NAMALWA (cell line): ENCODE measurements around the gene SGK1.

Experiments used
- DNase-seq: peaks from one replicate; pipeline ENCODE4 v3.0.0-alpha.2; 2015; ENCODE audit warnings: low spot score

Gene SGK1

GRCh38 chr6:134317471-134318131, at the start of gene SGK1:
Gene SGK1 (minus strand): TSS chr6:134318112. CDS start chr6:134317460, 652 bp downstream.
- no peak for DNase-seq

DNA sequence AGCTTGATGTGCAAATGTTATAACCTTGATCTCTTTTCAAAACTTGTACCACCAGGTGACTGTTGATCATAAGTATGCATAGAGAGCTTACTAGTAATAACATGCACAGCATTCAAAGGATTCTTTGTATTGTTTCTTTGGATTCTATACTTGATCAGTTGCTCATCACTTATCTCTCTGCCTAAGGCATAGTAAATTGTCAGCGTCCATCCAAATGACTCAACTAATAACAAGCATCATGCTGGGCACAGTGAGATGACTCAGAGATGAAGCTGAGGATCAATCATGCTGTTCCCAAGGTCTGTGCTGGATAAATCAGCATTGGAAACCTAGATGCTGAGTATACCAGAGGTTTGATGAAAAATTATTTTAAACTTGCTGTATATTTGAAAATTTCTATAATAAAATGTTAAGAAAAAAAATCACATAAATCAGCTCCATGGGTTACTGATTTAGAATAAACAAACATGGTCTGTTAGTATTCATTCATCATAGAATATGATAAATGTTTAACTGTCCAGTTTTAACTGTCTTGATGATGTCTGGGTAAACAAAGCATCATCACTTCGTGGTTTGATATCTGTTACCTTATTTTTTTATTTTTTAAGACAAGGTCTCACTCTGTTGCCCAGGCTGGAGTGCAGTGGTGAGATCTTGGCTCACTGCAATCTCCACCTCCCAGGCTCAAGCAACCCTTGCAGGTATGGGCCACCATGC, 45.6 kb upstream of the SGK1 start:
- no peak for DNase-seq

DNA sequence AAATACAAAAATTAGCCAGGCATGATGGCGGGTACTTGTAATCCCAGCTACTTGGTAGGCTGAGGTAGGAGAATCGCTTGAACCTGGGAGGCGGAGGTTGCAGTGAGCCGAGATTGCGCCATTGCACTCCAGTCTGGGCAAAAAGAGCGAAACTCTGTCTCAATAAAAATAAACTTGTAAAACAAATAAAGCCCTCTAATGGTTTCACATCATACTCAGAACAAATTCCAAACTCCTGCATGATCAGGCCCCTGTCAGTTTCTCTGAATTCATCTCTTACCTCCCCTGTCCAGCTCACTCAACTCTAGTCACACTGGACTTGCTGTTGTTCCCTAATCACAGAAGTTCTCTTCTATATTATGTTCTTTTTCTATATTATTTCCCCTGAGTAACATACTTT, 43.1 kb upstream of the SGK1 start:
- no peak for DNase-seq

- DNase-seq: no peak
Measured at GRCh38 chr6:134359302-134359701, 41.4 kb upstream of the SGK1 start.

- DNase-seq: no peak
Measured at GRCh38 chr6:134358320-134358719, 40.4 kb upstream of the SGK1 start.

- DNase-seq: no peak
Measured at GRCh38 chr6:134357022-134357487, 39.1 kb upstream of the SGK1 start.

GRCh38 chr6:134356405-134356804, 38.5 kb upstream of the SGK1 start:
- DNase-seq: no peak

- DNase-seq: no peak
Measured at GRCh38 chr6:134352786-134353480, 35.0 kb upstream of the SGK1 start.

- DNase-seq: no peak
Measured at GRCh38 chr6:134351615-134352474, 33.9 kb upstream of the SGK1 start.

- DNase-seq: no peak
Measured at GRCh38 chr6:134347885-134348805, 30.2 kb upstream of the SGK1 start.

- no peak for DNase-seq
Measured at GRCh38 chr6:134346932-134347545, 29.1 kb upstream of the SGK1 start.

DNA sequence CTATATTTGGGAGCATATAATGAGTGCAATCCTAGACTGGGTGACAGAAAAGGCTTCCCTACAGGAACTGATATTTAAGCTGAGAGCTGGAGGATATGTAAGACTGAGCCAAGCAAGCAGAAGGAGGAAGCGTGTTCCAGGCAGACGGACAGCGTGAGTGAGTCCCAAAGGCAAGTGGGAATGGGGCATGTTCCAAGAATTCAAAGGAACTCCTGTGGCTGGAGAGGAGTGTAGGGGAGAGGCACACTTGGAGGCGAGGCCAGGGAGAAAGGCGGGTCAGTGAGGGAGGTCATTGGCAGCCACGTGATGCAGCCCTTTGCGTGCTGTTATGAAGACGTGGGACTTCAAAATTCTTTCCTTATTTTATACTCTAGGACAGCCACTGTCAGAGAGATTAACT, 27.9 kb upstream of the SGK1 start:
- no peak for DNase-seq

DNA sequence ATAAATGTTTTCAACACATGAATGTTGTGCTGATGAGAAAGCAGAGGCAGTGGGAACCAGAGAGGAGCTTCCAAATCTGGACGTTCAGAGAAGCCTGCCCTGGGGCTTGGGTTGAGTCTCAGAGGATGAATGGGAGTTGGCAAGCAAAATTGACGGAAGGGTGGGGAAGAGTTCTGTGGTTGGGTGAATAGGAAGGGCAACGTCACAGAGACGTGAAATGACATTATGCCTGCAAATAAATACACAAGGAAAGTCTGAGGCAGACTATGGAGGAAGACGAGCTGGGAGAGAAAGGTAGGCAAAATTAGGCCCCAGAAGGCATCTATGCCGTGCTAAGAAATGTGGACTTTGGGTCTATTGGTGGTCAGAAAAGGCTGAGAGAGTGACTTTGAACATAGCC, 25.2 kb upstream of the SGK1 start:
- no peak for DNase-seq

DNA sequence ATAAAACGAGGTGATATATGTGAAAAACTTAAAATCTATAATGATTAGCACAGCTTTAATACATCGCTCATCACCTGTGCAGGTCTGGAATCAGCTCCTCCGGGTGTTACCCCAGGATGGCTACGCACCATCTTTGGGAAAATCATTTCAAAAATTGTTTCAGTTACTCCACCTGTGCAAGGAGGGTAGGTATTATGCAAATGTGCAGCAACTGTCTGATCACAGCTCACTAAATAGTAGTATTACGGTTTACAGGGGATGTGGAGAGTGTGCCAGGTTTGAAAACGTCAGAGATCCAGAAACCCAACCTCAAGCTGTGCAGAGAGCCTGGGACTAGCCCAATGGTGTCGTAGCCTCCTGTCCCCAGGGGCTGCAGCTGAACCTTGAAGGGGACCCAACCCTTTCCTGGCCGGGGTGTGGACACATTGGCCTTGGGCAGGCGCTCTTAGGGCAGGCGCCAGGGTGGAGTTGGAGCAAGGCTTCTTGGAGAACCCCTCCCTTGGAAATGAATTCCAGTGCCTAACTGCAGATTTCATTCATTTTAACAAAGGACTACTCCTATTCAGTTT, 24.2 kb upstream of the SGK1 start:
- DNase-seq: no peak

DNA sequence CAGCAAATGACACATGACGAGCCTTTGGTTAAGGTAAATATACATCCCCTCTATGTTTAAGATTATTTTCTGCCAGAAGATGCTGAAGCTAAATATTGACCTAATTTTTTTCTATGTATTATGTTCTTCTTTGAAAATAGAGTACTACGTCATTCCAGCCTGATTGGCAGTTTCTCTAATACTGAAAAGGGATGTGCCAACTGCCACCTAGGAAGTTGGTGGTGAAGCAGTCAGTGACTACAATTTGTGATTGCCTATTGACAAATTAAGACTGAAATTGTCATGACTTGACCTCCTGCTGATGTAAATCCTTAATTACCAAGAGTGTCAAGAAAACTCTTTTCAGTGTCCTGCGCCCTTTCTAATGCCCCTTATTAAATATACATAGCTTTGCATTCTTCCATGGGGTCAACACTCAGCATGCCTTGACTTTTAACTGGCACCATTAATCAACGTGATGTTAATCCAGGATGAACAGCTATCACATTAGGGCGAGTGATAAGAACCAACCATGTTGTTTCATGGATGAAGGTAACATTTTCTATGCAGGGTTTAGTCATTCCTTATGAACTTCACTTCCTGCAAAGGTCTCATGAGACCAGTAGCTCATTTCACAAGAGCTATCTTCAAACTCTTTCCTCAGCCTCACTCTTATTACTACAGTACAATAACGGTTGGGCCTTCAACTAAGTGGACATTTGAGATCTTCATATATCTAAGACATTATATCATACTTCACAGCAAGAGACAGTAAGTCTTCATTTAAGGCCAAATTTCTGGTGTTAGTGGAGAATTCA, 22.5 kb upstream of the SGK1 start:
- DNase-seq: no peak

- DNase-seq: no peak
Measured at GRCh38 chr6:134339216-134339615, 21.3 kb upstream of the SGK1 start.

DNA sequence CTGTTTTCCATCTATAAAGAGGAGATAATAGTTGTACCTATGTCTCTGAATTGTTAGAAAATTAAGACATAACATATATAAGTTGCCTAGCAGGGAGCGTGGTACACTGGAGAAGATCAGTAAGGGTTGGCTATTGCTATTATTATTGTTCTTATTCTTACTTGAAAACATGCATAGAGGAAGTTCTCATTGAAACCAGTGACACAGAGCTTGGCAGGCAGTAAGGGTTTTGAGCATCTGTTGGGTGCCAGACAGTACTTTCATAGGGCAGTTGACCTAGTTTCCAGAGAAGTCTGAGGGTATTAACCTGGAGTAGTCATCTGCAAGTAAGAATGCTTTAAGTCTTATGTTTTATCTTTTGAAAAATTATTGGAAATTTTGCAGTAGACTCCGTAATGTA, 13.3 kb upstream of the SGK1 start:
- DNase-seq: no peak

GRCh38 chr6:134330555-134330954, 12.6 kb upstream of the SGK1 start:
- no peak for DNase-seq

GRCh38 chr6:134328792-134329191, 10.9 kb upstream of the SGK1 start:
- no peak for DNase-seq
